Measurements from ENCODE around the gene SSNA1. TPM values are rescaled to one million over a fixed set of nuclear protein-coding genes. Genes with fewer than 3 reads are reported as not detected.

Gene SSNA1
- total and polyA plus RNA-seq, 9 of the 15 experiments (the other 6 are each of a cell fraction or from before 2014, with no cell fraction given): 1.9 to 130 (median 57.1) TPM

GRCh38 chr9:137171149-137171900 lies 17.2 kb upstream of the SSNA1 start:
- H3K79me2 ChIP-seq (ENCODE audit: control insufficient read depth, insufficient read depth, low read length): no peaks in the 10 kb centered on the region
- no peak overlapping the region for H3K4me3 ChIP-seq
- FAIRE-seq (no peak), ATAC-seq (no peak), DNase-seq (ENCODE audit: extremely low read depth in 1 of 4, low spot score in 3 of 4) (peak in 1 of 4 experiments; percentile 10)
- peak overlapping the region in 1 of 2 experiments; percentile 9; a peak in 2 of 4 replicates for H3K9ac ChIP-seq (ENCODE audit: insufficient read depth in 1 of 2, low read depth in 2 of 2, low read length in 2 of 2)
- ChIA-PET CTCF (ENCODE audit: low intra/inter-chr PET ratio) (no interaction called here), POLR2A (interaction anchor here (0.6 to 1.6 kb wide), 8 partner anchors 9 to 128 kb away, joined by 3 to 5 read pairs (median 4); partner anchors contain the start of gene TUBB4B)
- BruUV-seq (replicated peaks): no TSS peak
- WGBS (ENCODE audit: insufficient coverage, low coverage, missing lambda C conversion rate): 24% methylated on average over 19 of the region's 22 CpGs
- no peak overlapping the region for H2AFZ ChIP-seq (ENCODE audit: low read depth, low read length)
- H3K9me1 ChIP-seq (ENCODE audit: control insufficient read depth, insufficient read depth, low read length): no peaks in the 10 kb centered on the region
- H3K27ac ChIP-seq (ENCODE audit: extremely low read depth, low read depth, low read length): no peak overlapping the region
- peaks cover 22 to 33% of the 10 kb centered on the region in 2 experiments; a peak in 4 of 5 replicates for H3K27me3 ChIP-seq (ENCODE audit: control insufficient read depth in 2 of 2, insufficient read depth in 2 of 2, low read length in 2 of 2)
- H3K4me1 ChIP-seq (replicated peaks in 1 of 2; ENCODE audit: control insufficient read depth in 2 of 2, insufficient read depth in 2 of 2, low read length in 2 of 2): peaks cover 0 to 93% of the 10 kb centered on the region in 2 experiments; a peak in 2 of 5 replicates
- no peaks in the 10 kb centered on the region for H3K36me3 ChIP-seq (ENCODE audit: control insufficient read depth, insufficient read depth, low read length)
- H3K9me3 ChIP-seq (replicated peaks; ENCODE audit: control insufficient read depth, insufficient read depth, low read depth, low read length): no peaks in the 10 kb centered on the region
- H3K4me2 ChIP-seq (ENCODE audit: insufficient read depth, low read length): no peak overlapping the region
- intact Hi-C loops (cut with micrococcal nuclease) (no loop called here), in situ Hi-C loops (cut with MboI) (no loop called here)
- H4K20me1 ChIP-seq (replicated peaks; ENCODE audit: control insufficient read depth, insufficient read depth, low read length): peaks cover 3% of the 10 kb centered on the region; the same call in 1 of the 2 replicates
- TF ChIP-seq XRCC5 (IDR thresholded peaks at IDR 0.05; ENCODE audit: low read depth, low read length): no peak
- TF ChIP-seq IRF1 (CRISPR knock-in tag; IDR thresholded peaks at IDR 0.05; ENCODE audit: borderline replicate concordance): no peak
- no peak for TF ChIP-seq FOXK1 (CRISPR knock-in tag; IDR thresholded peaks at IDR 0.05; ENCODE audit: borderline replicate concordance)
- TF ChIP-seq ELK3 (CRISPR knock-in tag; IDR thresholded peaks at IDR 0.05): no peak
- no peak for TF ChIP-seq POLR2G (IDR thresholded peaks at IDR 0.05; ENCODE audit: low read depth, low read length)
